Fibroblast of lung (primary cell): ENCODE measurements around the gene C2orf42.

Experiments
- CTCF ChIP-seq, 2 donors: IDR thresholded peaks in 1 of 2; conservative IDR thresholded peaks in 1 of 2; 1 replicate in 1 of 2; 2 replicates in 1 of 2; pipeline ENCODE4 v1.5.1; 2011 to 2012; ENCODE audit warnings: low read length in 2 of 2, control low read depth in 1 of 2, inconsistent platforms in 1 of 2, low read depth in 1 of 2, mild to moderate bottlenecking in 1 of 2
- EZH2 ChIP-seq: IDR thresholded peaks from 2 replicates; pipeline ENCODE4 v1.5.1; 2012; ENCODE audit warnings: low read length, control low read depth, mild to moderate bottlenecking; ENCODE audit errors: missing control alignments

GRCh38 chr2:70190418-70191243, at the start of gene C2orf42:
- TF ChIP-seq EZH2 (no peak), CTCF (conservative IDR thresholded peaks at IDR 0.05 in 1 of 2, IDR thresholded peaks at IDR 0.05 in 1 of 2; ENCODE audit: low read depth in 1 of 2, low read length in 2 of 2) (peak in 1 of 2 donors; percentile 37)
